Erythroblast (primary cell): ENCODE measurements around the gene VAMP2.

Source experiments
- GATA1 ChIP-seq: IDR thresholded peaks from 2 replicates; pipeline ENCODE4 v1.6.1; 2011; ENCODE audit warnings: low read depth, mild to moderate bottlenecking, control low read depth, low read length, moderate library complexity
- POLR2A ChIP-seq: IDR thresholded peaks from 2 replicates; pipeline ENCODE4 v1.6.1; 2011; ENCODE audit warnings: mild to moderate bottlenecking, low read length

DNA sequence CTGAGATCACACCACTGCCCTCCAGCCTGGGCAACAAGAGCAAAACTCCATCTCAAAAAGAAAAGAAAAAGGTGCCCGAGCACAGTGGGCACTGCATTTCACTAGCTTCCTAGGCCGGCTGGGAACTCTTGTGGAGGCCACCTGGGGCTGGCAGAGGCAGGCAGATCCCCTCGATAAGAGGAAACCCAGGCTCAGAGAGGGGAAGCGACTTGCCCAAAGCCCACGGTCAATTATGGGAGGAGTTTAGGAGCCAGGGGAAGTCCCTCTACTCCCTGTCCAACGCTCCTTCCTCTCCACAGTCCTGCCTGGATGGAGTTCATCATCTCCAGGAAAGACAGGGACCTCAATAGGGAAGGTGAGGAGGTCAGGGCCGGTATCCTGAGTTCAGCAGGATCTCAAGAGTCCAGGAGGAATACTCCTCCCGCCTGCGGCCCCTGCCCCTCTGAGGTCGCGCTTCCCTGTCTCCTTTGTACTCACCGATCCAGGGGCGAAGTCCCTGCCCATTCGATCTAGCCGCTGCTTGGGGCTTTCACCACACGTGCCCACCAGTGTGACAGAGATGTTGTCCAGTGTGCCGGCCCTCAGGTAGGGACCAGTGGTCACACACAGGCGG is 45.3 kb downstream of the VAMP2 start:
- TF ChIP-seq POLR2A (no peak), GATA1 (no peak)
